Thymus (tissue), 11 donors: ENCODE results near the gene CREB5. TPM values are rescaled to one million over a fixed set of nuclear protein-coding genes. Genes with fewer than 3 reads are reported as not detected.

Experiments used
- DNase-seq, 9 donors: peaks; one replicate each; pipeline ENCODE4 v3.0.0-alpha.2; 2013; ENCODE audit warnings: low spot score in 9 of 9, low read depth in 6 of 9, missing footprints in 1 of 9
- H3K27ac ChIP-seq, 2 donors: one replicate each; pipeline ENCODE4 v1.5.1; 2013; ENCODE audit warnings: control low read depth in 1 of 2, low read depth in 1 of 2, low read length in 1 of 2, mild to moderate bottlenecking in 1 of 2, moderate library complexity in 1 of 2
- H3K27me3 ChIP-seq, 2 donors: one replicate each; pipeline ENCODE4 v1.5.1; 2013; ENCODE audit warnings: low read length in 1 of 2; ENCODE audit not compliant: control insufficient read depth in 2 of 2, insufficient read depth in 1 of 2
- H3K36me3 ChIP-seq, 2 donors: one replicate each; pipeline ENCODE4 v1.5.1; 2013; ENCODE audit warnings: low read length in 1 of 2, mild to moderate bottlenecking in 1 of 2, moderate library complexity in 1 of 2; ENCODE audit not compliant: control insufficient read depth in 2 of 2, insufficient read depth in 2 of 2
- H3K4me1 ChIP-seq, 2 donors: one replicate each; pipeline ENCODE4 v1.5.1; 2013; ENCODE audit warnings: low read length in 2 of 2; ENCODE audit not compliant: control insufficient read depth in 2 of 2, insufficient read depth in 2 of 2
- H3K4me3 ChIP-seq, 2 donors: one replicate each; pipeline ENCODE4 v1.5.1; 2013; ENCODE audit warnings: low read length in 2 of 2, control low read depth in 1 of 2, mild to moderate bottlenecking in 1 of 2
- H3K9me3 ChIP-seq, 2 donors: one replicate each; pipeline ENCODE4 v1.5.1; 2013; ENCODE audit warnings: low read length in 1 of 2, mild to moderate bottlenecking in 1 of 2; ENCODE audit not compliant: control insufficient read depth in 2 of 2, insufficient read depth in 1 of 2
- WGBS: extraction: QIAGEN DNeasy Blood & Tissue Kit; methylation state at CpG from one replicate; pipeline ENCODE4 v1.1.7; 2013; 5-methylcytosine and 5-hydroxymethylcytosine counted together
- polyA plus RNA-seq: library from polyadenylated mRNA; stranded (reverse); fragments of 200-250 nt; gene quantifications from one replicate; pipeline ENCODE4 v1.2.3, GENCODE V29; 2013
- total RNA-seq: library from RNA; stranded (reverse); fragments of 120-200 nt; gene quantifications from one replicate; pipeline ENCODE4 v1.2.4, GENCODE V29; 2013
- donor health status: healthy.

Gene CREB5
- total and polyA plus RNA-seq, 2 donors = 1.1 to 5.4 TPM

GRCh38 chr7:28855538-28856217 lies 443.4 kb downstream of the CREB5 start:
- WGBS = 95% methylated on average over 4 of the region's 4 CpGs
- no peak for DNase-seq
- H3K4me3 ChIP-seq = no peak overlapping the region
- H3K27me3 ChIP-seq = peaks cover 15 to 30% of the 10 kb centered on the region in 2 donors
- H3K9me3 ChIP-seq = no peaks in the 10 kb centered on the region
- H3K36me3 ChIP-seq = no peaks in the 10 kb centered on the region
- peaks cover 3 to 8% of the 10 kb centered on the region in 2 donors for H3K4me1 ChIP-seq
- H3K27ac ChIP-seq = no peak overlapping the region

DNA sequence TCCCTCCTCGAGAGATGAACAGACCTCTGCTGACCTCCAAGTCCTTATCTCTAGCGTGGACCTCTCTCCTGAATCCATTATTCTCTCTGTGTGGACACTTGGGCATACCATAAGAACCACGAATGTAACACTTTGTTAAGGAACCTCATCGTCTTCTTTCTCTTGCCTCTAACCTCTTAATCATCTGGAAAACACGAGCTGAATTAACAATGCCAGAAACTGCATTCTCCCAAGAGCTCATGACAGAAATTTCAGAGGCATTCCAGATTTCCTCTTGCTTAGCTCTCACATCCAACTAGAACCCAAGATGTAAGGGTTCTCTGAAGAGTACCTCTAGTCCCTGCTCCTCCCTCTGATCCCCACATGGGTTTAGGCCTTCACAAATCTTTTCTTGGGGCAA lies 444.3 kb downstream of the CREB5 start:
- Histone ChIP-seq H3K27ac (no peak overlapping the region), H3K9me3 (no peaks in the 10 kb centered on the region), H3K4me3 (no peak overlapping the region), H3K27me3 (peaks cover 15 to 30% of the 10 kb centered on the region in 2 donors), H3K4me1 (peaks cover 3 to 8% of the 10 kb centered on the region in 2 donors), H3K36me3 (no peaks in the 10 kb centered on the region)
- no peak for DNase-seq
- 92% methylated on average over 5 of the region's 5 CpGs for WGBS

DNA sequence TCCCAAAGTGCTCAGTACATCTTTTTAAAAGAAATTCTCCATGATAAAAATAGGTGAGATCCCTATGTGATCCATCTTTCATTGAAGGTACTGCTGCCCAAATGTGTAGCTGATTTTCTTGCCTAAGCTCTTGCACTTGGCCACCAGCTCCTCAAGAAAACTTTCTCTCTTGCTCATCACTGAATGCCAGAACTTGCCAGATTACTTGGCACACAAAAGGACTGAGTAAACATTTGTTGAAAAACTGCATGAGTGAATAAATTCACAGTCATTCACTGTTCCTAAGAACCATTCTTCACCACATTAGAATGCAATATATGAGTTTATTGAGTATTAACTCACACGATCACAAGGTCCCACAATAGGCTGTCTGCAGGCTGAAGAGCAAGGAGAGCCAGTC lies 445.9 kb downstream of the CREB5 start:
- no peaks in the 10 kb centered on the region for H3K36me3 ChIP-seq

GRCh38 chr7:28858895-28859294 lies 446.6 kb downstream of the CREB5 start:
- 97% methylated on average over 6 of the region's 6 CpGs for WGBS
- no peaks in the 10 kb centered on the region for H3K9me3 ChIP-seq
- H3K27ac ChIP-seq = no peak overlapping the region
- H3K36me3 ChIP-seq = no peaks in the 10 kb centered on the region
- DNase-seq = no peak
- no peak overlapping the region for H3K4me3 ChIP-seq
- H3K4me1 ChIP-seq = peaks cover 2 to 4% of the 10 kb centered on the region in 2 donors
- peaks cover 7 to 10% of the 10 kb centered on the region in 2 donors for H3K27me3 ChIP-seq

More for the DNA sequence above, 445.9 kb downstream of the CREB5 start:
- no peaks in the 10 kb centered on the region for H3K9me3 ChIP-seq
- WGBS = 94% methylated on average over 1 of the region's 1 CpG
- H3K27ac ChIP-seq = no peak overlapping the region
- no peak overlapping the region for H3K4me3 ChIP-seq
- peaks cover 12 to 17% of the 10 kb centered on the region in 2 donors for H3K27me3 ChIP-seq
- DNase-seq = no peak
- peaks cover 3 to 8% of the 10 kb centered on the region in 2 donors for H3K4me1 ChIP-seq

GRCh38 chr7:28861825-28862224 lies 449.5 kb downstream of the CREB5 start:
- DNase-seq = no peak
- Histone ChIP-seq H3K4me3 (no peak overlapping the region), H3K27me3 (peaks cover 0 to under 1% of the 10 kb centered on the region in 2 donors), H3K27ac (no peak overlapping the region), H3K9me3 (no peaks in the 10 kb centered on the region), H3K36me3 (no peaks in the 10 kb centered on the region), H3K4me1 (no peaks in the 10 kb centered on the region)
- WGBS = 91% methylated on average over 4 of the region's 4 CpGs

- no peak for DNase-seq
- Histone ChIP-seq H3K4me1 (no peaks in the 10 kb centered on the region), H3K36me3 (no peaks in the 10 kb centered on the region), H3K4me3 (no peak overlapping the region), H3K27me3 (no peaks in the 10 kb centered on the region), H3K9me3 (no peaks in the 10 kb centered on the region), H3K27ac (no peak overlapping the region)
- WGBS = 83% methylated on average over 9 of the region's 9 CpGs
Observed at GRCh38 chr7:28862595-28863272, 450.4 kb downstream of the CREB5 start.

GRCh38 chr7:28865601-28866144 lies 453.4 kb downstream of the CREB5 start:
- no peak for DNase-seq
- no peaks in the 10 kb centered on the region for H3K9me3 ChIP-seq
- no peak overlapping the region for H3K4me3 ChIP-seq
- no peaks in the 10 kb centered on the region for H3K36me3 ChIP-seq
- no peaks in the 10 kb centered on the region for H3K4me1 ChIP-seq
- WGBS = 95% methylated on average over 6 of the region's 6 CpGs
- no peaks in the 10 kb centered on the region for H3K27me3 ChIP-seq
- no peak overlapping the region for H3K27ac ChIP-seq

GRCh38 chr7:28868712-28869111 lies 456.4 kb downstream of the CREB5 start:
- no peaks in the 10 kb centered on the region for H3K4me1 ChIP-seq
- H3K9me3 ChIP-seq = no peaks in the 10 kb centered on the region
- H3K27ac ChIP-seq = no peak overlapping the region
- H3K27me3 ChIP-seq = no peaks in the 10 kb centered on the region
- 97% methylated on average over 2 of the region's 2 CpGs for WGBS
- H3K36me3 ChIP-seq = no peaks in the 10 kb centered on the region
- no peak for DNase-seq
- no peak overlapping the region for H3K4me3 ChIP-seq

- DNase-seq = no peak
- Histone ChIP-seq H3K36me3 (no peaks in the 10 kb centered on the region), H3K27me3 (no peaks in the 10 kb centered on the region), H3K27ac (no peak overlapping the region), H3K9me3 (no peaks in the 10 kb centered on the region), H3K4me3 (no peak overlapping the region), H3K4me1 (no peaks in the 10 kb centered on the region)
- WGBS = 94% methylated on average over 2 of the region's 2 CpGs
Observed at GRCh38 chr7:28871077-28871476, 458.8 kb downstream of the CREB5 start.
